ENCODE data around the gene OSBPL6. TPM values are rescaled to one million over a fixed set of nuclear protein-coding genes. Genes with fewer than 3 reads are reported as not detected.

Gene OSBPL6
- total and polyA plus RNA-seq, 4 donors: 1.3 to 3.3 (median 2.2) TPM

- no peak overlapping the region for H3K27ac ChIP-seq (ENCODE audit: low read depth in 1 of 2, low read length in 2 of 2)
- no peaks in the 10 kb centered on the region for H3K27me3 ChIP-seq (ENCODE audit: control insufficient read depth in 4 of 4, insufficient read depth in 4 of 4, low read length in 3 of 4)
- no peak overlapping the region for H3K9ac ChIP-seq (ENCODE audit: low read depth in 1 of 2, low read length in 2 of 2)
- H3K9me3 ChIP-seq (ENCODE audit: control insufficient read depth in 4 of 4, low read length in 3 of 4): no peaks in the 10 kb centered on the region
- no peak for DNase-seq (ENCODE audit: low spot score)
- no peak overlapping the region for H3K4me3 ChIP-seq (ENCODE audit: low read depth in 1 of 3, low read length in 3 of 3)
- 89% methylated on average over 4 of the region's 4 CpGs for whole genome bisulfite sequencing
- H3K36me3 ChIP-seq (ENCODE audit: control insufficient read depth in 4 of 4, insufficient read depth in 3 of 4, low read depth in 1 of 4, low read length in 3 of 4): no peaks in the 10 kb centered on the region
- no peaks in the 10 kb centered on the region for H3K4me1 ChIP-seq (ENCODE audit: control insufficient read depth in 4 of 4, insufficient read depth in 4 of 4, low read length in 3 of 4)
- TF ChIP-seq REST (IDR thresholded peaks at IDR 0.05) (no peak), HNF4A (conservative IDR thresholded peaks at IDR 0.05) (no peak), RXRA (IDR thresholded peaks at IDR 0.05) (no peak), MAX (IDR thresholded peaks at IDR 0.05) (no peak), GABPA (IDR thresholded peaks at IDR 0.05 in 1 of 2, conservative IDR thresholded peaks at IDR 0.05 in 1 of 2) (no peak), ATF3 (IDR thresholded peaks at IDR 0.05) (no peak), NR2F2 (IDR thresholded peaks at IDR 0.05) (no peak)
Observed at GRCh38 chr2:178211943-178212342, 17.6 kb downstream of the OSBPL6 start.

GRCh38 chr2:178213991-178214390, 19.7 kb downstream of the OSBPL6 start:
- TF ChIP-seq REST (IDR thresholded peaks at IDR 0.05): no peak
- no peak for TF ChIP-seq HNF4G (IDR thresholded peaks at IDR 0.05)
- TF ChIP-seq RXRA (IDR thresholded peaks at IDR 0.05): no peak
- TF ChIP-seq TAF1 (conservative IDR thresholded peaks at IDR 0.05): no peak
- Histone ChIP-seq H3K4me3 (ENCODE audit: low read depth in 1 of 3, low read length in 3 of 3) (no peak overlapping the region), H3K27ac (ENCODE audit: low read depth in 1 of 2, low read length in 2 of 2) (no peak overlapping the region), H3K4me1 (ENCODE audit: control insufficient read depth in 4 of 4, insufficient read depth in 4 of 4, low read length in 3 of 4) (no peaks in the 10 kb centered on the region), H3K27me3 (ENCODE audit: control insufficient read depth in 4 of 4, insufficient read depth in 4 of 4, low read length in 3 of 4) (no peaks in the 10 kb centered on the region), H3K9me3 (ENCODE audit: control insufficient read depth in 4 of 4, low read length in 3 of 4) (no peaks in the 10 kb centered on the region), H3K36me3 (ENCODE audit: control insufficient read depth in 4 of 4, insufficient read depth in 3 of 4, low read depth in 1 of 4, low read length in 3 of 4) (no peaks in the 10 kb centered on the region), H3K9ac (ENCODE audit: low read depth in 1 of 2, low read length in 2 of 2) (no peak overlapping the region)
- WGBS: 85% methylated on average over 1 of the region's 1 CpG
- DNase-seq (ENCODE audit: low spot score): no peak

- Histone ChIP-seq H3K9me3 (ENCODE audit: control insufficient read depth in 4 of 4, low read length in 3 of 4) (no peaks in the 10 kb centered on the region), H3K9ac (ENCODE audit: low read depth in 1 of 2, low read length in 2 of 2) (no peak overlapping the region), H3K4me3 (ENCODE audit: low read depth in 1 of 3, low read length in 3 of 3) (no peak overlapping the region), H3K4me1 (ENCODE audit: control insufficient read depth in 4 of 4, insufficient read depth in 4 of 4, low read length in 3 of 4) (no peaks in the 10 kb centered on the region), H3K27ac (ENCODE audit: low read depth in 1 of 2, low read length in 2 of 2) (no peak overlapping the region), H3K27me3 (ENCODE audit: control insufficient read depth in 4 of 4, insufficient read depth in 4 of 4, low read length in 3 of 4) (no peaks in the 10 kb centered on the region), H3K36me3 (ENCODE audit: control insufficient read depth in 4 of 4, insufficient read depth in 3 of 4, low read depth in 1 of 4, low read length in 3 of 4) (no peaks in the 10 kb centered on the region)
- WGBS: 90% methylated on average over 1 of the region's 1 CpG
- DNase-seq (ENCODE audit: low spot score): no peak
- TF ChIP-seq ATF3 (IDR thresholded peaks at IDR 0.05) (no peak), TAF1 (conservative IDR thresholded peaks at IDR 0.05) (no peak), FOXA2 (IDR thresholded peaks at IDR 0.05) (no peak), MAX (IDR thresholded peaks at IDR 0.05) (no peak), NR2F2 (IDR thresholded peaks at IDR 0.05) (no peak), YY1 (IDR thresholded peaks at IDR 0.05) (no peak), REST (IDR thresholded peaks at IDR 0.05) (no peak), EGR1 (IDR thresholded peaks at IDR 0.05; ENCODE audit: low read depth in 2 of 2) (no peak), HNF4A (conservative IDR thresholded peaks at IDR 0.05) (no peak), HNF4G (IDR thresholded peaks at IDR 0.05) (no peak)
Observed at GRCh38 chr2:178219247-178219646, 24.9 kb downstream of the OSBPL6 start.

Measured in liver (tissue), 9 donors.